ENCODE data around the gene MARCHF5.
A peak's percentile ranks its signal among the peaks of the same experiment; 100 is the strongest.

MARCHF5 gene, protein sequence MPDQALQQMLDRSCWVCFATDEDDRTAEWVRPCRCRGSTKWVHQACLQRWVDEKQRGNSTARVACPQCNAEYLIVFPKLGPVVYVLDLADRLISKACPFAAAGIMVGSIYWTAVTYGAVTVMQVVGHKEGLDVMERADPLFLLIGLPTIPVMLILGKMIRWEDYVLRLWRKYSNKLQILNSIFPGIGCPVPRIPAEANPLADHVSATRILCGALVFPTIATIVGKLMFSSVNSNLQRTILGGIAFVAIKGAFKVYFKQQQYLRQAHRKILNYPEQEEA

DNA sequence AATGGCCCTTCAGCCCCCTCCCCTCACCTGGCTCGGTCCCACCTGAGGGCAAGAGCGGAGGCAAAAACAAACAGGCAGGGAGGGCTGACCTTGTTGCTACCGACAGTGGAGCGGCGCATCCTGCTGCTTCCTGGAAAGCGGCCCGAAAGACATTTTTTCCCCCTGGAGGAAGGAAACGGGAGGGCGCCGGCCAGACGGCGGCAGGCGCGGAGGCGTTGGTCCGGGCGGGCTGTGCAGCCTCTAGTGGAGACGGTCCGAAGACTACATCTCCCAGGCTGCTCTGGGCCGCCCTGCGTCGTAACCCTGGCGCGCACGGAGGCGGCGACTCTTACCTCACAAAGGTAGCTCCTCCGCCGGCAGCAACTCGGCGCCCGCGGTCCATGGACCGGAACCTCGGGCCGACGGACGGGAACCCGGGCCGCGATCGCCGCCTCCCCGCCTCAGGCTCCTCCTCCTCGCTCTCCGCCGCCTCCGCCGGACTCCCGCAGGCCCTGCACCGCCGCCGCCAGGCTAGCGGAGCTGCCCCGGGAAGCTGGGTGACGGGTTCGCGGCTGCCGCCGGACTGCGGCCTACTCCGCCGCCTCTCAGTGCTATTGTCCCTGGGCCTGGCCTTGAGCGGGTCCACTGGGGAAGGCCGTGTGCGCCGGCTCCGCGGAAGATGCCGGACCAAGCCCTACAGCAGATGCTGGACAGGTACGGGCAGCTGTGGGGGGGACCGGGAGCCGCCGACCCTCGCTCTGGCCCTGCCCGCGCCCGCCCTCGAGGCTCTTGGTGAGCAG is at the start of gene MARCHF5, which contains the start of gene CPEB3:
TSS of gene MARCHF5 (plus strand) at position 331 of the 779 bp plus-strand sequence. CDS start at position 659, 328 bp downstream.
TSS of gene CPEB3 (minus strand) at position 242 of the 779 bp plus-strand sequence. CDS start 50,728 bp downstream, outside the sequence.
- H3K27me3 ChIP-seq (replicated peaks; ENCODE audit: control insufficient read depth, insufficient read depth, low read length), result no peaks in the 10 kb centered on the region
- DNase-seq (ENCODE audit: extremely low read depth, insufficient read length), result peak; percentile 98
- TF ChIP-seq, protein P1, sequence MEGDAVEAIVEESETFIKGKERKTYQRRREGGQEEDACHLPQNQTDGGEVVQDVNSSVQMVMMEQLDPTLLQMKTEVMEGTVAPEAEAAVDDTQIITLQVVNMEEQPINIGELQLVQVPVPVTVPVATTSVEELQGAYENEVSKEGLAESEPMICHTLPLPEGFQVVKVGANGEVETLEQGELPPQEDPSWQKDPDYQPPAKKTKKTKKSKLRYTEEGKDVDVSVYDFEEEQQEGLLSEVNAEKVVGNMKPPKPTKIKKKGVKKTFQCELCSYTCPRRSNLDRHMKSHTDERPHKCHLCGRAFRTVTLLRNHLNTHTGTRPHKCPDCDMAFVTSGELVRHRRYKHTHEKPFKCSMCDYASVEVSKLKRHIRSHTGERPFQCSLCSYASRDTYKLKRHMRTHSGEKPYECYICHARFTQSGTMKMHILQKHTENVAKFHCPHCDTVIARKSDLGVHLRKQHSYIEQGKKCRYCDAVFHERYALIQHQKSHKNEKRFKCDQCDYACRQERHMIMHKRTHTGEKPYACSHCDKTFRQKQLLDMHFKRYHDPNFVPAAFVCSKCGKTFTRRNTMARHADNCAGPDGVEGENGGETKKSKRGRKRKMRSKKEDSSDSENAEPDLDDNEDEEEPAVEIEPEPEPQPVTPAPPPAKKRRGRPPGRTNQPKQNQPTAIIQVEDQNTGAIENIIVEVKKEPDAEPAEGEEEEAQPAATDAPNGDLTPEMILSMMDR (IDR thresholded peaks at IDR 0.05; ENCODE audit: insufficient read depth, low read length, poor library complexity, severe bottlenecking), result peak; percentile 54
- no peaks in the 10 kb centered on the region; the same call in 1 of the 2 replicates for H3K36me3 ChIP-seq (ENCODE audit: control insufficient read depth, insufficient read depth, low read length)
- H3K4me3 ChIP-seq (replicated peaks; ENCODE audit: low read depth, low read length), result peak within 1 kb of the TSS; percentile 97

DNA sequence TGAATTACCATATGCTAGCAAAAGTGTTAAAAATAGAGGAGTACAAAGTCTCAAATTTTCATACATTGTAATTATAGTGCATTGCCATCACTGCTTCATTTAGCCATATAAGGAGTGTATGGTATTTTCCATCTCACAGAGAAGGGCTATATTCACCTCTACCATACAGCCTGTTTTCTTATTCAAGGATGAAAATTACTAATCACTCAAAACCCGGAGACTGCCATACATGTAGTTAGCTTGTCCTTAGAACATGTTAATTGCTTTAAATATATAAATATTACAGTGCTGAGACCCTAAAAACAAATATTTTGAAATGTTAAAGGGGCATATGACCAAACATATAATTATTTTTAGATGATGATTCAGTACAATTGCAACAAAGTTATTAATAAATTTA is 49.5 kb upstream of the MARCHF5 start:
- Histone ChIP-seq H3K4me3 (replicated peaks; ENCODE audit: low read depth, low read length) (no peak overlapping the region), H3K36me3 (ENCODE audit: control insufficient read depth, insufficient read depth, low read length) (no peaks in the 10 kb centered on the region), H3K27me3 (replicated peaks; ENCODE audit: control insufficient read depth, insufficient read depth, low read length) (no peaks in the 10 kb centered on the region)
- DNase-seq (ENCODE audit: extremely low read depth, insufficient read length), result no peak
- TF ChIP-seq, protein P1 (IDR thresholded peaks at IDR 0.05; ENCODE audit: insufficient read depth, low read length, poor library complexity, severe bottlenecking), result no peak

DNA sequence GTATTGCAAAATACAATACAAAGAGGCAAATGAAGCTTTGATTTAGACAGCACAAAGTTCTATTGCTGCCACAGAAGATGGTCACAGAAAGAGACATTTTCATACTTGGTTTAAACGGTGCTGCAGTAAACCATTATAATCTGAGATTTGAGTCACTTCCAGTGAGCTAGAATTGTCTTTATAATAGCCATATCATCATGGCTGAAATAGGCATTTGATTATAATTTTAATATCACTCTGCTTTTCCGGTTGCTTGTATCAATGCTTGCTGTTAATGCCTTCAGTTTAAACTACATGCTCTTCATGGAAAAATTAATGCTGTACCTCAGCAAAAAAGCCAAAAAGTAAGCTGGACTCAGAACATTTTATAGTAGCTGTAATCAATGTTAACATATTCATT is 48.6 kb upstream of the MARCHF5 start:
- no peaks in the 10 kb centered on the region for H3K27me3 ChIP-seq (replicated peaks; ENCODE audit: control insufficient read depth, insufficient read depth, low read length)
- no peaks in the 10 kb centered on the region for H3K36me3 ChIP-seq (ENCODE audit: control insufficient read depth, insufficient read depth, low read length)
- TF ChIP-seq, protein P1 (IDR thresholded peaks at IDR 0.05; ENCODE audit: insufficient read depth, low read length, poor library complexity, severe bottlenecking), result no peak
- no peak overlapping the region for H3K4me3 ChIP-seq (replicated peaks; ENCODE audit: low read depth, low read length)
- no peak for DNase-seq (ENCODE audit: extremely low read depth, insufficient read length)

DNA sequence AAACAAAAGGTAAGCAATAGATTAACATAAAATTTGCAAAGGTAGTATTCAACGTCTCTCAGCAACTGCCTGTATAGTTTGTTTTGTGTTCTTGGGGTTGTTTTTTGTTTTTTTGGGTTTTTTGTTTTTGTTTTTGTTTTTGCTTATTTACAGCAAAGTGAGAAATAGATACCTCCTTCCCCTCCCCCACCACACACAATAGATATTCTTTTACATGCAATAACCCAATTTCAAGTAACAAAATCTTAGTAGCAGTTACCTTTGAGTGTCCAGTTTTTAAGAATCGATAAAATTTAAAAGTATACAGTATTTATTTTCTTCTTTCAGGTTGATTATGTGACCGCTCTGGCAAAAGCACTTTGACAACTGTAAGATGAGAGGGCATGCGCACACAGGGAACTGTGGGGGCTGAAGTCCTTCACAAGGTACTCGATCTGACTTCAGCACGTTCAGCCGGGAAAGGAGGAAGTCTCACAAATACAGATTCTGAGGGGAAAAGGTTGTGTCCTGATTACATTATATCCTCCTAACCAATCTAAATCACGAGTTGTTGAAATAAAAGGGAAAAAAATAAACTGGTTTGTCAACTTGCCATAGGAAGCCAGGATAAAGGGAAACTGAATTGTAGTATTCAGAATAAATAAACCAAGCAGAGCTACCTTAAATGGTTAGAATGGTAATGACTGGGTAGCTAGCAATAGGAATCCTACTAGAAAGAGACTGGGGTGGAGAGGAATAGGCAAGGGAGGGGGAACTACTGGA is 47.9 kb upstream of the MARCHF5 start:
- TF ChIP-seq, protein P1 (IDR thresholded peaks at IDR 0.05; ENCODE audit: insufficient read depth, low read length, poor library complexity, severe bottlenecking), result no peak
- peak overlapping the region; percentile 14 for H3K4me3 ChIP-seq (replicated peaks; ENCODE audit: low read depth, low read length)
- H3K27me3 ChIP-seq (replicated peaks; ENCODE audit: control insufficient read depth, insufficient read depth, low read length), result no peaks in the 10 kb centered on the region
- no peak for DNase-seq (ENCODE audit: extremely low read depth, insufficient read length)
- H3K36me3 ChIP-seq (ENCODE audit: control insufficient read depth, insufficient read depth, low read length), result no peaks in the 10 kb centered on the region

DNA sequence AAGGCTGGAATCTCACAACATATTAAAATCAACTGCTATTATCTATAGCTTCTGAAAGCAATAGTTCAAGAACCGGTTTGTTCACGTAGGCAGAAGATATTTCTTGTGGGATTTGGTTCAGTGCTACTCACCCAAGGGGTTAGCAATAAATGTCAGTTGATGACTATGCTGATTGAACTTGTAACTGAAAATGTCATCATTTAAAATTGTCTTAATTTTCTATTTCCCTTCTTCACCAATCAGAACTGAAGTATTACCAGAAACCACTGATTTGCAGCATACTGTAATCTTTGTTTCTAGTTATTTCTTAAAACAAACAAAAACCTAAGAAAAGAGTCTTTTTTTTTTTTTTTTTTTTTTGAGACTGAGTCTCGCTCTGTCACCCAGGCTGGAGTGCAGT is 46.2 kb upstream of the MARCHF5 start:
- Histone ChIP-seq H3K36me3 (ENCODE audit: control insufficient read depth, insufficient read depth, low read length) (no peaks in the 10 kb centered on the region), H3K4me3 (replicated peaks; ENCODE audit: low read depth, low read length) (no peak overlapping the region), H3K27me3 (replicated peaks; ENCODE audit: control insufficient read depth, insufficient read depth, low read length) (no peaks in the 10 kb centered on the region)
- DNase-seq (ENCODE audit: extremely low read depth, insufficient read length), result peak; percentile 65
- TF ChIP-seq, protein P1 (IDR thresholded peaks at IDR 0.05; ENCODE audit: insufficient read depth, low read length, poor library complexity, severe bottlenecking), result no peak
